Mucosa of stomach (tissue), 1 donor: ENCODE results near the gene VAMP3.

Experiments
- H3K27me3 ChIP-seq: one replicate; pipeline ENCODE4 v1.7.0; 2013; ENCODE audit warnings: mild to moderate bottlenecking, low read length; ENCODE audit not compliant: control insufficient read depth, insufficient read depth
- H3K36me3 ChIP-seq: one replicate; pipeline ENCODE4 v1.7.0; 2013; ENCODE audit warnings: low read length; ENCODE audit not compliant: control insufficient read depth, insufficient read depth
- H3K4me1 ChIP-seq: one replicate; pipeline ENCODE4 v1.7.0; 2013; ENCODE audit warnings: mild to moderate bottlenecking, low read length; ENCODE audit not compliant: control insufficient read depth, insufficient read depth
- H3K4me3 ChIP-seq: one replicate; pipeline ENCODE4 v1.7.0; 2013; ENCODE audit warnings: low read length
- H3K9ac ChIP-seq: one replicate; pipeline ENCODE4 v1.7.0; 2013; ENCODE audit warnings: mild to moderate bottlenecking, low read length, moderate library complexity
- H3K9me3 ChIP-seq: one replicate; pipeline ENCODE4 v1.7.0; 2013; ENCODE audit warnings: mild to moderate bottlenecking, low read length, moderate library complexity; ENCODE audit not compliant: control insufficient read depth
- donor health status: Pancreatic carcinoma.

VAMP3 gene

GRCh38 chr1:7770997-7771822 lies at the start of gene VAMP3:
Gene VAMP3, plus strand, starts transcription at chr1:7771296. Its CDS starts 88 bp downstream, at chr1:7771384.
- H3K27me3 ChIP-seq, result no peaks in the 10 kb centered on the region
- H3K4me3 ChIP-seq, result peak within 1 kb of the TSS; percentile 90
- H3K4me1 ChIP-seq, result peaks cover 13% of the 10 kb centered on the region
- H3K9ac ChIP-seq, result peak within 1 kb of the TSS; percentile 88
- H3K9me3 ChIP-seq, result no peaks in the 10 kb centered on the region
- H3K36me3 ChIP-seq, result no peaks in the 10 kb centered on the region

- H3K27me3 ChIP-seq, result no peaks in the 10 kb centered on the region
- no peaks in the 10 kb centered on the region for H3K9me3 ChIP-seq
- H3K36me3 ChIP-seq, result no peaks in the 10 kb centered on the region
- no peaks in the 10 kb centered on the region for H3K4me1 ChIP-seq
- no peak overlapping the region for H3K9ac ChIP-seq
- H3K4me3 ChIP-seq, result no peak overlapping the region
These were observed 49.0 kb upstream of the VAMP3 start for GRCh38 chr1:7721940-7722669.

- H3K27me3 ChIP-seq, result no peaks in the 10 kb centered on the region
- no peak overlapping the region for H3K9ac ChIP-seq
- no peaks in the 10 kb centered on the region for H3K36me3 ChIP-seq
- H3K9me3 ChIP-seq, result no peaks in the 10 kb centered on the region
- no peaks in the 10 kb centered on the region for H3K4me1 ChIP-seq
- no peak overlapping the region for H3K4me3 ChIP-seq
These were observed 48.5 kb upstream of the VAMP3 start for GRCh38 chr1:7722670-7723012.

- Histone ChIP-seq H3K36me3 (no peaks in the 10 kb centered on the region), H3K9ac (no peak overlapping the region), H3K9me3 (no peaks in the 10 kb centered on the region), H3K27me3 (no peaks in the 10 kb centered on the region), H3K4me3 (no peak overlapping the region), H3K4me1 (no peaks in the 10 kb centered on the region)
These were observed 44.5 kb upstream of the VAMP3 start for GRCh38 chr1:7726623-7727022.

- Histone ChIP-seq H3K9ac (no peak overlapping the region), H3K36me3 (no peaks in the 10 kb centered on the region), H3K27me3 (no peaks in the 10 kb centered on the region), H3K9me3 (no peaks in the 10 kb centered on the region), H3K4me1 (no peaks in the 10 kb centered on the region), H3K4me3 (no peak overlapping the region)
These were observed 43.2 kb upstream of the VAMP3 start for GRCh38 chr1:7727809-7728471.

- Histone ChIP-seq H3K9ac (no peak overlapping the region), H3K4me1 (no peaks in the 10 kb centered on the region), H3K27me3 (no peaks in the 10 kb centered on the region), H3K4me3 (no peak overlapping the region), H3K36me3 (no peaks in the 10 kb centered on the region), H3K9me3 (no peaks in the 10 kb centered on the region)
These were observed 41.3 kb upstream of the VAMP3 start for GRCh38 chr1:7729761-7730160.

GRCh38 chr1:7732331-7732730 lies 38.8 kb upstream of the VAMP3 start:
- H3K4me1 ChIP-seq, result no peaks in the 10 kb centered on the region
- H3K9ac ChIP-seq, result no peak overlapping the region
- no peak overlapping the region for H3K4me3 ChIP-seq
- no peaks in the 10 kb centered on the region for H3K36me3 ChIP-seq
- no peaks in the 10 kb centered on the region for H3K9me3 ChIP-seq
- H3K27me3 ChIP-seq, result no peaks in the 10 kb centered on the region

- H3K9ac ChIP-seq, result no peak overlapping the region
- H3K4me3 ChIP-seq, result no peak overlapping the region
- no peaks in the 10 kb centered on the region for H3K27me3 ChIP-seq
- no peaks in the 10 kb centered on the region for H3K36me3 ChIP-seq
- no peaks in the 10 kb centered on the region for H3K4me1 ChIP-seq
- no peaks in the 10 kb centered on the region for H3K9me3 ChIP-seq
These were observed 37.8 kb upstream of the VAMP3 start for GRCh38 chr1:7733276-7733675.

GRCh38 chr1:7738044-7738443 lies 33.1 kb upstream of the VAMP3 start:
- Histone ChIP-seq H3K4me1 (no peaks in the 10 kb centered on the region), H3K27me3 (no peaks in the 10 kb centered on the region), H3K36me3 (no peaks in the 10 kb centered on the region), H3K9me3 (no peaks in the 10 kb centered on the region), H3K4me3 (no peak overlapping the region), H3K9ac (no peak overlapping the region)

- no peaks in the 10 kb centered on the region for H3K27me3 ChIP-seq
- no peaks in the 10 kb centered on the region for H3K36me3 ChIP-seq
- H3K9ac ChIP-seq, result no peak overlapping the region
- no peaks in the 10 kb centered on the region for H3K9me3 ChIP-seq
- no peaks in the 10 kb centered on the region for H3K4me1 ChIP-seq
- no peak overlapping the region for H3K4me3 ChIP-seq
These were observed 27.8 kb upstream of the VAMP3 start for GRCh38 chr1:7743346-7743745.

GRCh38 chr1:7744882-7745281 lies 26.2 kb upstream of the VAMP3 start:
- Histone ChIP-seq H3K27me3 (no peaks in the 10 kb centered on the region), H3K4me3 (no peak overlapping the region), H3K9me3 (no peaks in the 10 kb centered on the region), H3K9ac (no peak overlapping the region), H3K36me3 (no peaks in the 10 kb centered on the region), H3K4me1 (no peaks in the 10 kb centered on the region)

GRCh38 chr1:7745783-7746182 lies 25.3 kb upstream of the VAMP3 start:
- H3K4me3 ChIP-seq, result no peak overlapping the region
- no peak overlapping the region for H3K9ac ChIP-seq
- H3K4me1 ChIP-seq, result no peaks in the 10 kb centered on the region
- no peaks in the 10 kb centered on the region for H3K27me3 ChIP-seq
- no peaks in the 10 kb centered on the region for H3K36me3 ChIP-seq
- no peaks in the 10 kb centered on the region for H3K9me3 ChIP-seq
